ENCODE results near the gene LINGO4. TPM values are rescaled to one million over a fixed set of nuclear protein-coding genes. Genes with fewer than 3 reads are reported as not detected.

The LINGO4 gene
- total and polyA plus RNA-seq, 10 of the 15 experiments (the other 5 are each of a cell fraction or from before 2014, with no cell fraction given), result not detected

- TF ChIP-seq E2F8 (IDR thresholded peaks at IDR 0.05; ENCODE audit: low read depth, partially characterized antibody) (no peak), CUX1 (IDR thresholded peaks at IDR 0.05; ENCODE audit: insufficient replicate concordance, low read depth, low read length) (no peak), NR2F1 (conservative IDR thresholded peaks at IDR 0.05) (0 out of 2 replicates have a peak, but pooled peaks have one; percentile 27), CHD4 (IDR thresholded peaks at IDR 0.05) (no peak), NR2C1 (IDR thresholded peaks at IDR 0.05) (0 out of 2 replicates have a peak, but pooled peaks have one; percentile 16)
- ATAC-seq, result no peak
- no TSS peak for BruUV-seq (replicated peaks)
- DNase-seq (ENCODE audit: low read depth, low spot score), result no peak
- Histone ChIP-seq H3K79me2 (ENCODE audit: control insufficient read depth, insufficient read depth, low read length) (no peaks in the 10 kb centered on the region), H3K9me3 (replicated peaks; ENCODE audit: control insufficient read depth, insufficient read depth, low read length) (no peaks in the 10 kb centered on the region), H3K4me2 (ENCODE audit: control insufficient read depth, insufficient read depth) (no peak overlapping the region), H3K36me3 (ENCODE audit: control insufficient read depth in 2 of 2, insufficient read depth in 2 of 2, low read length in 1 of 2) (no peaks in the 10 kb centered on the region), H3K4me1 (ENCODE audit: control insufficient read depth, insufficient read depth, low read length) (peaks cover 6% of the 10 kb centered on the region; the same call in 1 of the 2 replicates), H3K27me3 (replicated peaks in 1 of 2; ENCODE audit: control insufficient read depth in 2 of 2, insufficient read depth in 2 of 2, low read length in 1 of 2) (peaks cover 0 to 11% of the 10 kb centered on the region in 2 experiments; a peak in 2 of 4 replicates), H3K27ac (ENCODE audit: control insufficient read depth, insufficient read depth) (no peak overlapping the region), H3K9ac (ENCODE audit: control insufficient read depth, insufficient read depth, low read length) (no peak overlapping the region), H2AFZ (ENCODE audit: control insufficient read depth, low read depth, low read length) (no peak overlapping the region), H3K4me3 (no peak overlapping the region), H4K20me1 (ENCODE audit: control insufficient read depth, insufficient read depth) (no peaks in the 10 kb centered on the region)
- intact Hi-C loops (cut with micrococcal nuclease; ENCODE audit: unreplicated experiment), result no loop called here
- CTCF ChIA-PET, result interaction anchor here (1.5 kb wide), 1 partner anchor 11 kb away, joined by 4 read pairs; no protein-coding TSS in a partner anchor
- in situ Hi-C loops (cut with MboI), result no loop called here
- POLR2A ChIA-PET, result no interaction called here
- SMC1A ChIA-PET (ENCODE audit: uncharacterized antibody, unreplicated experiment), result no interaction called here
- no peak for FAIRE-seq
- RAD21 ChIA-PET (ENCODE audit: unreplicated experiment), result no interaction called here
- 39% methylated on average over 8 of the region's 8 CpGs for WGBS (ENCODE audit: insufficient coverage, insufficient replicate concordance, low lambda C conversion rate, missing lambda C conversion rate)
These were observed 4.4 kb downstream of the LINGO4 start for GRCh38 chr1:151800830-151801229.

Measured in GM12878 (cell line).